GM18858 (cell line): ENCODE data around the gene ST8SIA2.
"Not testable (repeated sequence)": the region's sequence is repeated elsewhere in the genome, so short reads cannot be mapped to it uniquely, and the experiment has no call there.

Experiments
- ATAC-seq: cut with Tn5 transposase; IDR thresholded peaks from one replicate; pipeline ENCODE4 v1.9.1; 2021; ENCODE audit not compliant: unreplicated experiment

Gene ST8SIA2

GRCh38 chr15:92435145-92435544, 41.5 kb downstream of the ST8SIA2 start:
- no peak for ATAC-seq

GRCh38 chr15:92438471-92438870, 44.8 kb downstream of the ST8SIA2 start:
- no peak for ATAC-seq

- ATAC-seq = no peak
Measured at GRCh38 chr15:92443381-92443780, 49.7 kb downstream of the ST8SIA2 start.

- ATAC-seq = no peak
Measured at GRCh38 chr15:92444631-92445030, 51.0 kb downstream of the ST8SIA2 start.

GRCh38 chr15:92448370-92448769, 54.7 kb downstream of the ST8SIA2 start:
- ATAC-seq = no peak

GRCh38 chr15:92449476-92449875, 55.8 kb downstream of the ST8SIA2 start:
- no peak for ATAC-seq

- ATAC-seq = no peak
Measured at GRCh38 chr15:92451225-92451825, 57.6 kb downstream of the ST8SIA2 start.

GRCh38 chr15:92452143-92452542, 58.5 kb downstream of the ST8SIA2 start:
- ATAC-seq = no peak

- no peak for ATAC-seq
Measured at GRCh38 chr15:92453607-92454006, 59.9 kb downstream of the ST8SIA2 start.

GRCh38 chr15:92454555-92455105, 60.9 kb downstream of the ST8SIA2 start:
- no peak for ATAC-seq

- ATAC-seq = no peak
Measured at GRCh38 chr15:92455271-92455670, 61.6 kb downstream of the ST8SIA2 start.

GRCh38 chr15:92457471-92458041, 63.9 kb downstream of the ST8SIA2 start:
- ATAC-seq = no peak

- no peak for ATAC-seq
Measured at GRCh38 chr15:92460023-92460422, 66.3 kb downstream of the ST8SIA2 start.

GRCh38 chr15:92462424-92463125, 68.9 kb downstream of the ST8SIA2 start:
- ATAC-seq = no peak

- ATAC-seq = no peak
Measured at GRCh38 chr15:92463352-92463751, 69.7 kb downstream of the ST8SIA2 start.

- ATAC-seq = no peak
Measured at GRCh38 chr15:92463826-92464225, 70.1 kb downstream of the ST8SIA2 start.

GRCh38 chr15:92466834-92467233, 73.2 kb downstream of the ST8SIA2 start:
- no peak for ATAC-seq

- no peak for ATAC-seq
Measured at GRCh38 chr15:92467245-92467644, 73.6 kb downstream of the ST8SIA2 start.

- ATAC-seq = no peak
Measured at GRCh38 chr15:92468991-92469390, 75.3 kb downstream of the ST8SIA2 start.

GRCh38 chr15:92471288-92471687, 77.6 kb downstream of the ST8SIA2 start:
- no peak for ATAC-seq

GRCh38 chr15:92473756-92474155, 80.1 kb downstream of the ST8SIA2 start:
- no peak for ATAC-seq

GRCh38 chr15:92479730-92480129, 86.0 kb downstream of the ST8SIA2 start:
- not testable (repeated sequence) for ATAC-seq
